ENCODE results near the gene AP1G1.

DNA sequence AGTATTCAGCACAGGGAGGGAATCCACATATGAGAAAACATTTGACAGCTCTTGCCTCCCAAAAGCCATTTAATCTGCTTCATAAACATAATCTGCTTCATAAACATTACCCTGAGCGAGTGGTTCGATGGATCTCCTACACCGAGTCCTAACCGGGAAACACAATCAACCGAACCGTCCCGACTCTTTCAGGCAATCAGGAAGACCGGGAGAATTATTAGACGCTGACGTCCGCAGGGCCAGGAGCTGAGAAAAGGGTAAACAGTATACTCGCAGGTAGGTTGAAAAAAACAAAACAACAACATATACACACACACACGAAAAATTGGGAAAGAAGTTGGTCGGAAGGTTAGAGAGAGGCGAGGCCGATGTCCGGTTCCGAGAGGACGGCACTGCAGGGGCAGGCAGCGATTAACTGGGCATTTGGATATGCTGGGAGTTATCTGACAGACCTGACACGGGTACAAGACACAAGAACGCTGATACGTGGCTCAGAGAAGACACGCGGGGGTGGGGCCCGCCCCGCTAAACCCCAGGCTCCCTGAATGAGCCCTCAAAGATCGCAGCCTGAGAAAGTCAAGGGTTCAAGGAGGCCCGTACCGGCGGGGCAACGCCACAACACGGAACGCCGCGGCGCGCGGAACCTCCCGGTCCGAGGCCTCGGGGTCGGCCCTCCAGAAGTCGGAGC is 585 bp downstream of the AP1G1 start:
- TF ChIP-seq CTCF (conservative IDR thresholded peaks at IDR 0.05; ENCODE audit: low read length) (no peak), EZH2phosphoT487 (IDR thresholded peaks at IDR 0.05; ENCODE audit: borderline replicate concordance, low read depth, low read length) (no peak)

Measured in OCI-LY7 (cell line).